Measurements from ENCODE around the gene FGR. TPM values are rescaled to one million over a fixed set of nuclear protein-coding genes. Genes with fewer than 3 reads are reported as not detected.
A peak's percentile ranks its signal among the peaks of the same experiment; 100 is the strongest.

FGR gene
- polyA plus RNA-seq, 6 donors from 2014 or later, result 106 to 197 (median 132) TPM

- Mint-ChIP-seq H3K4me3 (no peak overlapping the region), H3K27ac (no peak overlapping the region), H3K27me3 (no peaks in the 10 kb centered on the region), H3K9me3 (no peaks in the 10 kb centered on the region), H3K36me3 (no peaks in the 10 kb centered on the region), H3K4me1 (peaks cover 0 to 8% (median under 1%) of the 10 kb centered on the region in 3 donors)
- ATAC-seq (ENCODE audit: low read depth in 2 of 2) (no peak), DNase-seq (no peak)
Observed at GRCh38 chr1:27588256-27589232, 46.4 kb downstream of the FGR start.

GRCh38 chr1:27585684-27586083, 49.3 kb downstream of the FGR start:
- Mint-ChIP-seq H3K36me3 (no peaks in the 10 kb centered on the region), H3K9me3 (no peaks in the 10 kb centered on the region), H3K4me1 (peaks cover 9 to 28% (median 15%) of the 10 kb centered on the region in 3 donors), H3K27ac (peak overlapping the region in 1 of 6 donors; percentile 64), H3K4me3 (no peak overlapping the region), H3K27me3 (no peaks in the 10 kb centered on the region)
- ATAC-seq (ENCODE audit: low read depth in 2 of 2) (no peak), DNase-seq (no peak)

- Mint-ChIP-seq H3K9me3 (no peaks in the 10 kb centered on the region), H3K4me1 (peaks cover 9 to 32% (median 18%) of the 10 kb centered on the region in 3 donors), H3K4me3 (no peak overlapping the region), H3K36me3 (no peaks in the 10 kb centered on the region), H3K27me3 (no peaks in the 10 kb centered on the region), H3K27ac (peak overlapping the region in 2 of 6 donors; percentile 23 to 89)
- ATAC-seq (ENCODE audit: low read depth in 2 of 2) (no peak), DNase-seq (no peak)
Observed at GRCh38 chr1:27584453-27584852, 50.5 kb downstream of the FGR start.

- Mint-ChIP-seq H3K27ac (peak overlapping the region in 2 of 6 donors; percentile 2 to 6), H3K36me3 (no peaks in the 10 kb centered on the region), H3K4me1 (peaks cover 15 to 32% (median 18%) of the 10 kb centered on the region in 3 donors)
Observed at GRCh38 chr1:27583479-27583878, 51.5 kb downstream of the FGR start.

GRCh38 chr1:27581823-27582243, 53.2 kb downstream of the FGR start:
- Mint-ChIP-seq H3K4me3 (peak overlapping the region in 1 of 8 donors; percentile 69), H3K4me1 (peaks cover 23 to 42% (median 28%) of the 10 kb centered on the region in 3 donors), H3K9me3 (no peaks in the 10 kb centered on the region), H3K36me3 (no peaks in the 10 kb centered on the region), H3K27ac (peak overlapping the region in 4 of 6 donors; percentile 19 to 92 (median 53)), H3K27me3 (no peaks in the 10 kb centered on the region)
- ATAC-seq (ENCODE audit: low read depth in 2 of 2) (no peak), DNase-seq (no peak)

More at GRCh38 chr1:27583479-27583878, 51.5 kb downstream of the FGR start:
- no peak overlapping the region for H3K4me3 Mint-ChIP-seq
- DNase-seq (no peak), ATAC-seq (ENCODE audit: low read depth in 2 of 2) (no peak)
- H3K9me3 Mint-ChIP-seq, result no peaks in the 10 kb centered on the region
- H3K27me3 Mint-ChIP-seq, result no peaks in the 10 kb centered on the region

- H3K36me3 Mint-ChIP-seq, result no peaks in the 10 kb centered on the region
- ATAC-seq (ENCODE audit: low read depth in 2 of 2) (no peak), DNase-seq (no peak)
- no peak overlapping the region for H3K27ac Mint-ChIP-seq
- no peaks in the 10 kb centered on the region for H3K9me3 Mint-ChIP-seq
- H3K27me3 Mint-ChIP-seq, result no peaks in the 10 kb centered on the region
- peaks cover 36 to 48% (median 46%) of the 10 kb centered on the region in 3 donors for H3K4me1 Mint-ChIP-seq
- H3K4me3 Mint-ChIP-seq, result peak overlapping the region in 2 of 8 donors; percentile 62 to 74
Observed at GRCh38 chr1:27577504-27578188, 57.3 kb downstream of the FGR start.

GRCh38 chr1:27576806-27577227, 58.2 kb downstream of the FGR start:
- peaks cover 35 to 48% (median 46%) of the 10 kb centered on the region in 3 donors for H3K4me1 Mint-ChIP-seq
- no peaks in the 10 kb centered on the region for H3K27me3 Mint-ChIP-seq
- H3K27ac Mint-ChIP-seq, result no peak overlapping the region

GRCh38 chr1:27575840-27576331, 59.1 kb downstream of the FGR start:
- Mint-ChIP-seq H3K36me3 (no peaks in the 10 kb centered on the region), H3K27me3 (no peaks in the 10 kb centered on the region), H3K27ac (no peak overlapping the region), H3K9me3 (no peaks in the 10 kb centered on the region), H3K4me3 (peak overlapping the region; percentile 35 to 83 (median 74)), H3K4me1 (peaks cover 30 to 49% (median 46%) of the 10 kb centered on the region in 3 donors)
- DNase-seq (peak; percentile 31), ATAC-seq (ENCODE audit: low read depth in 2 of 2) (peak; percentile 60 to 68)

More at GRCh38 chr1:27576806-27577227, 58.2 kb downstream of the FGR start:
- Mint-ChIP-seq H3K4me3 (peak overlapping the region; percentile 35 to 81 (median 74)), H3K9me3 (no peaks in the 10 kb centered on the region), H3K36me3 (no peaks in the 10 kb centered on the region)
- DNase-seq (no peak), ATAC-seq (ENCODE audit: low read depth in 2 of 2) (no peak)

GRCh38 chr1:27574871-27575831, 59.8 kb downstream of the FGR start:
- peak overlapping the region in 6 of 8 donors; percentile 58 to 81 (median 72) for H3K4me3 Mint-ChIP-seq
- H3K27ac Mint-ChIP-seq, result no peak overlapping the region
- ATAC-seq (ENCODE audit: low read depth in 2 of 2), result peak; percentile 65

GRCh38 chr1:27574001-27574781, 60.8 kb downstream of the FGR start:
- peak overlapping the region; percentile 58 to 84 (median 72) for H3K4me3 Mint-ChIP-seq
- no peak for DNase-seq
- no peaks in the 10 kb centered on the region for H3K9me3 Mint-ChIP-seq
- peaks cover 35 to 56% (median 47%) of the 10 kb centered on the region in 3 donors for H3K4me1 Mint-ChIP-seq
- no peak for ATAC-seq (ENCODE audit: low read depth in 2 of 2)
- H3K36me3 Mint-ChIP-seq, result no peaks in the 10 kb centered on the region
- H3K27me3 Mint-ChIP-seq, result no peaks in the 10 kb centered on the region
- H3K27ac Mint-ChIP-seq, result peak overlapping the region in 1 of 6 donors; percentile 33

More at GRCh38 chr1:27574871-27575831, 59.8 kb downstream of the FGR start:
- H3K36me3 Mint-ChIP-seq, result no peaks in the 10 kb centered on the region
- H3K4me1 Mint-ChIP-seq, result peaks cover 30 to 48% (median 46%) of the 10 kb centered on the region in 3 donors
- no peaks in the 10 kb centered on the region for H3K9me3 Mint-ChIP-seq
- no peak for DNase-seq
- H3K27me3 Mint-ChIP-seq, result no peaks in the 10 kb centered on the region

GRCh38 chr1:27572679-27573426, 62.1 kb downstream of the FGR start:
- peak overlapping the region in 3 of 6 donors; percentile 40 to 73 (median 64) for H3K27ac Mint-ChIP-seq
- DNase-seq, result no peak
- H3K4me1 Mint-ChIP-seq, result peaks cover 44 to 57% (median 55%) of the 10 kb centered on the region in 3 donors
- no peaks in the 10 kb centered on the region for H3K36me3 Mint-ChIP-seq
- no peaks in the 10 kb centered on the region for H3K9me3 Mint-ChIP-seq
- no peaks in the 10 kb centered on the region for H3K27me3 Mint-ChIP-seq
- peak overlapping the region in 1 of 8 donors; percentile 75 for H3K4me3 Mint-ChIP-seq
- no peak for ATAC-seq (ENCODE audit: low read depth in 2 of 2)

Data from naive B cell (primary cell).